UCSD-AML1 (cell line): ENCODE data around the gene INSC.
"Not testable (repeated sequence)": the region's sequence is repeated elsewhere in the genome, so short reads cannot be mapped to it uniquely, and the experiment has no call there.

Experiments
- DNase-seq: peaks from one replicate; lab custom pipeline; 2025; ENCODE audit not compliant: unreplicated experiment; lab: John Stamatoyannopoulos, UW

INSC gene, protein sequence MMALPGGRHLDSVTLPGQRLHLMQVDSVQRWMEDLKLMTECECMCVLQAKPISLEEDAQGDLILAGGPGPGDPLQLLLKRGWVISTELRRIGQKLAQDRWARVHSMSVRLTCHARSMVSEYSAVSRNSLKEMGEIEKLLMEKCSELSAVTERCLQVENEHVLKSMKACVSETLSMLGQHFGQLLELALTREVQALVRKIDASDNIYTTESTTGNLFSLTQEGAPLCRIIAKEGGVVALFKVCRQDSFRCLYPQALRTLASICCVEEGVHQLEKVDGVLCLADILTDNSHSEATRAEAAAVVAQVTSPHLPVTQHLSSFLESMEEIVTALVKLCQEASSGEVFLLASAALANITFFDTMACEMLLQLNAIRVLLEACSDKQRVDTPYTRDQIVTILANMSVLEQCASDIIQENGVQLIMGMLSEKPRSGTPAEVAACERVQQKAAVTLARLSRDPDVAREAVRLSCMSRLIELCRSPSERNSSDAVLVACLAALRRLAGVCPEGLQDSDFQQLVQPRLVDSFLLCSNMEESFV

DNA sequence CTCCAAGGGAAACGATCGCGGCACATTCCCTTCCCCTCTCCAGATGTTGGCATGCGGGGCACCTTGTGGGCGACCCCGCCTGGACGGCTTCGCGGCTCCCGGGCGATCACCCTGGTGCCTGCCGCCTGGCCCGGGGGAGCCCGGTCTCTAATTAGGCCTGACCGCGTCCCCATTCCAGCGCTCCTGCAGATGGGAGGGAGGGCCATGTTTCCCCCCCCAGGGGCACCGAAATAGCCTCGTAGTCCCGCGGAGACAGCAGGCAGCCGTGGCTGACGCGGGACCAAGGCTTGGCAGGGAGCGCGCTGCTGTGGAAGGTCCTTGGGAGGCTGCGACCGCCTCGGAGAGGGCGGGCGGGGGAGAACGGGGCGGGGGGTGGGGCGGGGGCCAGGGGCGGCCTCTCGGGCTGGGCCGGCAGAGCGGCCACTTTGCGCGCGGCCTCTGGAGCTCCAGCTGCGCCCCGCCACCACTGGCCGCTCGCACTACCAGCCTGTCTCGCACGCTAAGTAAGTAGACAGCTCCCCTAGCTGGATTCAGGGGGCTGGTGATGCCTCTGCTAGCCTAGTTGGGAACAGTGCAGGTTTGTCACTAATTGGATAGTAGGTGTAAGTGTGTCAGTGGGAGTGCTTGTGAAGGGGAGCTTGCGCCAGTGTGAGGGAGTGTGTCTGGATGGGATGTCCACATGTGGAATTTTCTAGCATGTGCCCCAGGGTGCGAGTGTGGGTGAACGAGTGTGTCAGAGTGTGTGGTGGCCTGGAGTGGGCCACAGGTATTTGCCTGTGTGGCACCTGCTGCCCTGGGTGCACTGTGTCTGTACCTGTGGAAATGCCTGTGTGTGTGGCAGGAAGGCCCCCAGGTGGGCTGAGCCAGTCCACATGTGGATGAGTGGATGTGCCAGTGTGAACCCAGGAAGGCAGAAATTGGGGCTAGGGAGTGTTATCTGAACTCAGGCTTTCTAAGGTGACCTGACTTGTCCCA lies at the start of gene INSC:
TSS of gene INSC (plus strand) at position 423 of the 975 bp plus-strand sequence. CDS start 34,252 bp downstream, outside the sequence.
- no peak for DNase-seq

- not testable (repeated sequence) for DNase-seq
Measured at GRCh38 chr11:15069751-15070150, 45.0 kb upstream of the INSC start.

DNA sequence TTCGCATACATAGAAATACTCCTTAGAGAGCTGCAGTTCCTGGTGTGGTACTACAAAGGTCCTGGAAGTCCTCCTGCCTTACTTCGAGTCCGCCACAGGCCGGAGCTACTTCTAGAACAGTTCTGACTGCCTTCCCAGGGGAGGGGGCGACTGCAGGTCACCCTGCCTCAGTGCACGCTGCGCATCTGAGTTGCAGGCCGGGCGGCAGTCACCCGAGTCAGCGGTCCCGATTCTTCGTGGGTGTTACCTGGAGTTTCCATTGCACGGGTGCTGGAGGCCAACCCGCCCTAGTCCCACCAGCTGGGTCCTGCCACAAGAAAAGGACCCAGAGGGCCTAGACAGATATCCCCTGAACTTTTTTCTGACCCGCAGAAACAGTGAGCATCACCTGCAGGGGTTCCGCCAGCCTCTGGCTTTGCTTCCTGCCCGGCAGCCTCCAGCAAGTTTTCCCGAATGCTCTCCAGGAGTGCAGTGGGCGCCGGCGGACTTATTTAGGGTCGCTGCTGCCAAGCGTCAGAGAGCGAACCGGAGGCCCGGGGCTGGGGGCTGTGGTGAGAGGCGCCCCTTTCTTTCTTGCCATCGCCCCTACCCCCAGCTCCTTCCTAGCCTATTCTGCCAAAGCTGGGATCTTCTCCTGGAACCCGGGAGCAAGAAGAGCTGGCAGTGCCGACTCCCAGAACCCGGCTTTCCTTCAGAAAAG lies 43.0 kb upstream of the INSC start:
- DNase-seq = no peak

DNA sequence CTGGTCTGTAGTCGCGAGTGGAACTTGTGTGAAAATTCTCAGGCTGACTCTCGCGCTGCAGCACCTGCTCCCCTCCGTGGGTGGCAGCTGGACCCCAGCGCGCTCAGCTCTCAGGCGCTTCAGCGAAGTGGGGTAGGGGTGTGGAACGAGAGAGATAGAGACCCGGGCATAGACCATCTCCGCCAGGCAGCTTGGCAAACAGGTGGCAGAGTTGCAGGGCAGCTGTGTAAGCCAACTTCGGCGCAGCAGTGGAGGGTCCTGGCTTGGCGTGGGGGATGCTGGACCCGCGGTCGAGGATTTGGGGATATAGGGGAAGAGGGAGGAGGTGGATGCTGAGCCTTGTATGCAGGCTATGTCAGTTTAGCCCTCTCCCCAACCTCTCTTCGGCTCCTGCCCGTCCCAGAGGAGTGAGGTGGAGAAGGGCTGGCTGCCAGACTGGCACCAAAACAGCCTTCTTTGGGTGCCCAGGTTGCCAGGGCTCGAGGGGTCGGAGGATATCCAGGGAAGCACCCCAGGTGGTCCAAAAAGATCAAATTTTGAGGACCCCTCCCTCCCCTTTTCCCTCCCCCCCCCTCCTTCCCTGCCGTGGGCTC lies 42.1 kb upstream of the INSC start:
- no peak for DNase-seq

DNA sequence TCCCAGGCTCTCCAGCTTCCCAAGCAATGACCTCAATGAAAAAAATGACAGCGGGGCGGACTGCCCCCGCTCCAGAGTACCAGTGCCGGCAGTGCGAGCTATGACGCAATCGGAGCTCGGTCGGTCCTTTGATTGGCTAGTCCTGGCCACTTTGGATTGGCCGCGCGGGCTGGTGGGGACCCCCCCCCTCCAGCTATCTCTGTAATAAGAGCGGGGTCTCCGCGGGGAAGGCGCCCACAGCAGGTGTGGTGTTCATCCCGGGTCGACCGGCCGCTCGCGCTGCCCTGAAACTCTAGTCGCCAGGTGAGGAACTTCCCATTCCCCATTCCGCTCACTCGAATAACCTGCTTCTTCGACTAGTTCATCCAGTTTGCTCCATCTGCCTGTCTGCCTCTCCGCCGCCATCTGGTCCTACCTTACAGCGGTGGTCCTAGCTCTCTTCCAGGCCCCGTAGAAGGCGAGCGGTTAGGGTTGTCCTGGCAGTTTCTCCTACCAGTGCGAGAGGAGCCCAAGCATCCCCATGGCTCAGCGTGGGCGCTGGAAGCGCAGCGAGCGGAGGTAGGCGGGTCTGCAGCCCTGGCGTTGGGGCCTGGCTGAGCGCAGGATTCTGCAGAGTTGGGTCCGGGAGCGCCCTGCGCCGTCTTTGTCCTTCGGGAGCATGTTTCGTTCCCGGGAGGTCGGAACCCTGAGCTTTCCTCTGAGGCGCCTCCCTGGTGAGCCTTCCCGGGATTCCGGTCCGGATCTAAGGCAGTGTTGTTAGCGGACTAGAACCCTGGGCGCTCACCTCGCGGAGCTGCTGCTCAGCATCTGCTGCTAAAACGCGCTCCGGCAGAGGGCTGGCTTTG lies 41.1 kb upstream of the INSC start, which contains the start of gene CALCB:
TSS of gene CALCB (plus strand) at position 233 of the 845 bp plus-strand sequence. CDS start 1,126 bp downstream, outside the sequence.
- DNase-seq = no peak

DNA sequence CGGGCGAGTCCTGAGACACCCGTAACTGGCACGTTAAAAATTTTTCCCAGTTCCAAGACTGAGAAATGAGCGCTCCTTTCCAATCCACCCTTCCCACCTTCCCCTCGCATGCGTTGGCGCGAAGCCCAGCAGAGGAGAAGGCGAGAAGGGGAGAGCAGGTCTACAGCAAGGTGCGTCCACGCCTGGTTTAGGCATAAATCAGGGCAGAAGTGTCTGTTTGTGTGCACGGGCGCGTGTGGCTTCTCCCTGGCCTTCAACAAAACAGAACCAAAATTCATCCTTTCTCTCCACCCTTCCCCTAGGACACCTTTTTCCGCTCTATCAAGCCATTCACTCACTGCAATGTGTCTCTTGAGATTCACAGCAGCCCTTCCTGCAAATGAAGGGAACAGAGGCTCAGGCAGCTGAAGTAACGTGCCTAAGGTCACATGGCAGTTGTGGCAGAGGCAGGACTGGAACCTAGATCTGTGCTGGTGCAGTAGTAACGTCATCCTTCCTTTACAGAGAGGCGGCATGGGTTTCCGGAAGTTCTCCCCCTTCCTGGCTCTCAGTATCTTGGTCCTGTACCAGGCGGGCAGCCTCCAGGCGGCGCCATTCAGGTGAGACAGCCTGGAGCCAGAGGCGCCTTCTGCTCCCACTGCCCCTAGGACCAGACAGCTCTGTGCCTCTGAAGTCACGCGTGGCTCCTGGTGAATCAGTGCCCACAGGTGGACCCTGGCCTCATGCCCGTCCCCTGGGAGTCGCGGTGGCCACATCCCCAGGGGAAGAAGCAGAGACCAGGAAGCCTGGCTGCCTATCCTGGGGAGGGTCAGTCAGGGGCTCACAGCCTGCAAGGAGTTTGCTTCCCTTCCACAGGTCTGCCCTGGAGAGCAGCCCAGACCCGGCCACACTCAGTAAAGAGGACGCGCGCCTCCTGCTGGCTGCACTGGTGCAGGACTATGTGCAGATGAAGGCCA lies 40.2 kb upstream of the INSC start:
- DNase-seq = peak; percentile 79

DNA sequence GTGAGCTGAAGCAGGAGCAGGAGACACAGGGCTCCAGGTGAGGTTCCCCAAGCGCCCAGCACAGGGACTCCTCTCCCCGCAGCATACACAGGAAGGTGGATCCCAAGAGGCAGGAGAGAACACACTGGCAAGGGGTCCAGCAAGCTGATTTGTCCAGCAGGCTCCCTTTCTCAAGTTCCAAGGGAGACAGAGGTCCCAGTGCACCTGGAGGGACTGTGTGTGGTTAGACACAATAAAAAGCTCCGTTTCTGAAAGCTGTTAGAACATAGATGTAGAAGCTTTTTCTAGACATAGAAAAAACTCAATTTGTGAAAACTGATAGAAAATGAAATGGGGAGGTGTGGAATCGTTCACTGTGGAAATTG lies 39.6 kb upstream of the INSC start:
- DNase-seq = no peak

GRCh38 chr11:15091175-15091574 lies 23.5 kb upstream of the INSC start:
- DNase-seq = no peak

DNA sequence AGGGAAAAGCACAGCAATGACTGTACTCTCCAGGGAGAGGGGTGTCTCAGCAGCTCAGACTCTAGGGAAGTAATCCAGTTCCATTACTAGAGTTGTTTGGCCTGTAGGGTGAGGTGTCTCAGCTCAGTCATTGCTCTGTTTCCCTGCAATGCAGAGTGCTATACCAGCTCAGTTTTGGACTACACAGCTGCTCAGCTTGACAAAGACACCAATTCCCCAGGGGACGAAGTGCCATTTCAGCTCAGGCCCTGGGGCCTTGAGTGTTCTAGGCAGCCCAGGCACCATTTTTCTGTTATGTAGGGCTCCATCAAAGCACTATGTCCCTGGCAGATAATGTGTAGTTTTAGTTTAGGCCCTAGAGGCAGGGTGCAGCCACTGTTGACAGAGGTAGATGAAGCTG lies 23.1 kb upstream of the INSC start:
- no peak for DNase-seq

DNA sequence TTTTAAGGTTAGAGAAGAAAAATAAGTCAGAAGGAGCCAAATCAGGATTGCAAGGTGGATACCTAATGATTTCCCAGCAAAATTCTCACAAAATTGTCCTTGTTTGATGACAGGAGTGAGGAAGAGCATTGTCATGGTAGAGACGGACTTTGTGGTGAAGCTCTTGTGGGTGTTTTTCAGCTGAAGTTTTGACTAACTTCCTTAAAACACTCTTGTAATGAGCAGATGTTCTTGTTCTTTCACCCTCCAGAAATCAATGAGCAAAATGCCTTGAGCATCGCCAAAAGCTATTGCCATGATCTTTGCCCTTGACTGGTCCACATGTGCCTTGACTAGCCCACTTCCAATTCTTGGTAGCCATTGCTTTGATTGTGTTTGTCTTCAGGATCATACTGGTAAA lies 21.3 kb upstream of the INSC start:
- DNase-seq = no peak

- no peak for DNase-seq
Measured at GRCh38 chr11:15095736-15096228, 18.9 kb upstream of the INSC start.

DNA sequence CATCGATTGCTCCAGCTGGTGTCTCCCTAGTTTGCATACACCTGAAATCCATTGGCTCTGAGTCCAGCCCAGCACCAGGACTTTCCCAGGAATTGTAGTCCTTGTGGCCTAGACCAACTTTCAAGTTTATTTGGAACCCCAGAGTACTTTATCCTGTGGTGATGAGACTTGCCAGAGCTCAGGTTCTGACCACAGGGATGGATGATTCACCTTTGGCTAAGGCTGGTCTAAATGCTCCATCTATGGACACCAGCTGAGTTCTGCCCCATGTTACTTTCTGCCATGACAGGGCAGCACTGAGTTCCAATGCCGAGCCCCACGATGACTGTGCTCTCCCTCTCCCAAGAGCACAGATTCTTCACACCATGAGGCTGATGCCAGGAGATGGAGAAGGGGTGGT lies 17.3 kb upstream of the INSC start:
- DNase-seq = no peak

DNA sequence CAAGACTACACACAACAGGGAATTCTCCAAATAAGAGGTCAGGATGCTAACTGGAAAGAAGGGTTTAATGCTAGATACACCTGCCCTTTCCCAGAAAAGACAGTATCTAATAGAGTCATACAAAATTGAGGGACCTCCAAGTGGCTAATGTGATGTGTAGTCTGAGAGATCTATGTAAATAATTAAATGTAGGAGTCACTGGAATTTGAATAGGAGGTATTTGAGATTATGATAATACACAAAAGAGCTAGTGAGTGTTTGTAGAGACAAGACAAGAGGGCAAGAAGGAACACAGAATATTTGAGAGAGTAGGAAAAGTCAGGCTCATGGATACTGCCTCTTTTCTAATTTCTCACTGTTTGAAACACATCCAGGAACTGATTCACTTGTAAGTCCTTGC lies 15.5 kb upstream of the INSC start:
- DNase-seq = no peak

- DNase-seq = peak; percentile 38
Measured at GRCh38 chr11:15101072-15101709, 13.5 kb upstream of the INSC start.

- no peak for DNase-seq
Measured at GRCh38 chr11:15104166-15104565, 10.6 kb upstream of the INSC start.

- DNase-seq = no peak
Measured at GRCh38 chr11:15106201-15106965, 8.3 kb upstream of the INSC start.
